Astrocyte (in vitro differentiated cells and primary cell): Measurements from ENCODE around the gene PTPRU. TPM values are rescaled to one million over a fixed set of nuclear protein-coding genes. Genes with fewer than 3 reads are reported as not detected.
"Not testable (repeated sequence)": the region's sequence is repeated elsewhere in the genome, so short reads cannot be mapped to it uniquely, and the experiment has no call there.

Experiments
- DNase-seq: peaks from one replicate; pipeline ENCODE4 v3.0.0-alpha.2; 2010; ENCODE audit warnings: low read depth
- FAIRE-seq: peaks from 2 replicates; lab custom pipeline; 2011; peaks lifted over from hg19 to GRCh38; lab: Jason Lieb, UNC
- H2AFZ ChIP-seq: 2 replicates; pipeline ENCODE4 v1.6.0; 2012; ENCODE audit warnings: low read depth, low read length, inconsistent platforms
- H3K27ac ChIP-seq: 2 replicates; pipeline ENCODE4 v1.5.1; 2011; ENCODE audit warnings: low read depth, low read length, inconsistent platforms
- H3K27me3 ChIP-seq: 2 replicates; pipeline ENCODE4 v1.6.0; 2011; ENCODE audit warnings: low read length, inconsistent platforms; ENCODE audit not compliant: insufficient read depth
- H3K36me3 ChIP-seq: 2 replicates; pipeline ENCODE4 v1.5.1; 2011; ENCODE audit warnings: low read length, inconsistent platforms; ENCODE audit not compliant: insufficient read depth
- H3K4me1 ChIP-seq: 2 replicates; pipeline ENCODE4 v1.5.1; 2011; ENCODE audit warnings: low read length, inconsistent platforms; ENCODE audit not compliant: insufficient read depth
- H3K4me2 ChIP-seq: 2 replicates; pipeline ENCODE4 v1.6.0; 2012; ENCODE audit warnings: low read length, inconsistent platforms
- H3K4me3 ChIP-seq: 2 replicates; pipeline ENCODE4 v1.5.1; 2011; ENCODE audit warnings: low read depth, mild to moderate bottlenecking, low read length, inconsistent platforms; ENCODE audit not compliant: insufficient read depth
- H3K79me2 ChIP-seq: 2 replicates; pipeline ENCODE4 v1.6.0; 2012; ENCODE audit warnings: mild to moderate bottlenecking, low read length, inconsistent platforms; ENCODE audit not compliant: insufficient read depth
- H3K9ac ChIP-seq: 2 replicates; pipeline ENCODE4 v1.6.0; 2012; ENCODE audit warnings: mild to moderate bottlenecking, low read length, inconsistent platforms
- H3K9me3 ChIP-seq: 2 replicates; pipeline ENCODE4 v1.5.1; 2012; ENCODE audit warnings: low read depth, mild to moderate bottlenecking, low read length, inconsistent platforms; ENCODE audit not compliant: insufficient read depth
- H4K20me1 ChIP-seq: 2 replicates; pipeline ENCODE4 v1.6.0; 2012; ENCODE audit warnings: low read length, inconsistent platforms; ENCODE audit not compliant: insufficient read depth
- H3K27ac Mint-ChIP-seq: one replicate; pipeline ENCODE4 v1.8.0; 2021; ENCODE audit warnings: mild to moderate bottlenecking, mixed read lengths; ENCODE audit not compliant: unreplicated experiment
- H3K27me3 Mint-ChIP-seq: one replicate; pipeline ENCODE4 v1.8.0; 2021; ENCODE audit warnings: low read depth, mixed read lengths; ENCODE audit not compliant: unreplicated experiment
- H3K36me3 Mint-ChIP-seq: one replicate; pipeline ENCODE4 v1.8.0; 2021; ENCODE audit warnings: low read depth, mixed read lengths; ENCODE audit not compliant: unreplicated experiment
- H3K4me1 Mint-ChIP-seq: one replicate; pipeline ENCODE4 v1.8.0; 2021; ENCODE audit warnings: low read depth, mixed read lengths; ENCODE audit not compliant: unreplicated experiment
- H3K4me3 Mint-ChIP-seq: one replicate; pipeline ENCODE4 v1.8.0; 2021; ENCODE audit warnings: mild to moderate bottlenecking, moderate library complexity, mixed read lengths; ENCODE audit not compliant: unreplicated experiment
- H3K9me3 Mint-ChIP-seq: one replicate; pipeline ENCODE4 v1.8.0; 2021; ENCODE audit warnings: mild to moderate bottlenecking, mixed read lengths; ENCODE audit not compliant: unreplicated experiment
- CTCF ChIP-seq: IDR thresholded peaks from 2 replicates; pipeline ENCODE4 v1.5.1; 2011; ENCODE audit warnings: low read depth, mild to moderate bottlenecking, inconsistent platforms, low read length, moderate library complexity; ENCODE audit not compliant: insufficient read depth
- EZH2 ChIP-seq: IDR thresholded peaks from 2 replicates; pipeline ENCODE4 v1.6.1; 2012; ENCODE audit warnings: mild to moderate bottlenecking, low read length, inconsistent platforms; ENCODE audit not compliant: insufficient read depth
- total RNA-seq: library from RNA; stranded (reverse); gene quantifications from 2 replicates; pipeline ENCODE4 v1.2.1, GENCODE V29; 2021

PTPRU gene
- total RNA-seq, 1 donor from 2014 or later, result 36.6 TPM

DNA sequence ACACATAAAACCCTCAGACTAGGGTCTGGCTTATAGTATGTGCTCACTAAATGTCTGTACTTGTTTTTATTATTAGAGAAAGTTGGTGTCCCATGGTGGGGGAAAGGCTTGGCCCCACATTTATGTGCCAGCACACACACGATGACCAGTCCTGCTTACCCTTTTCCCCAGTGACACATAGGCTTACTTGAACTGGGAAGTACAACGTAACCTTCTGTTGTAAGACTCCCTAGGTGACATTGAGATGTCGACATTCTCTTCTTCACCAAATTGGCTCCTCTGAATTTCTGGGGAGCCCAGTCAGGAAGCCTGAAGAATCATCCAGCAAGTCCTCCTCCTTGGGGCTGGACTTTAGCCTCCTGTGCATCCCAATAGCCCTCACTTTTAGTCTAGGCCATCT, 3.9 kb upstream of the PTPRU start:
- Mint-ChIP-seq H3K27me3 (peaks cover 11% of the 10 kb centered on the region), H3K36me3 (no peaks in the 10 kb centered on the region), H3K4me1 (peaks cover 6% of the 10 kb centered on the region), H3K27ac (no peak overlapping the region), H3K9me3 (no peaks in the 10 kb centered on the region), H3K4me3 (no peak overlapping the region)
- no peak for FAIRE-seq
- Histone ChIP-seq H4K20me1 (peaks cover 6% of the 10 kb centered on the region), H3K9ac (no peak overlapping the region), H3K27ac (no peak overlapping the region), H3K4me3 (no peak overlapping the region), H3K4me2 (no peak overlapping the region), H3K27me3 (no peaks in the 10 kb centered on the region), H3K79me2 (peaks cover 27% of the 10 kb centered on the region), H2AFZ (no peak overlapping the region), H3K4me1 (peaks cover 12% of the 10 kb centered on the region), H3K36me3 (no peaks in the 10 kb centered on the region), H3K9me3 (no peaks in the 10 kb centered on the region)
- TF ChIP-seq EZH2 (no peak), CTCF (no peak)
- DNase-seq, result no peak

DNA sequence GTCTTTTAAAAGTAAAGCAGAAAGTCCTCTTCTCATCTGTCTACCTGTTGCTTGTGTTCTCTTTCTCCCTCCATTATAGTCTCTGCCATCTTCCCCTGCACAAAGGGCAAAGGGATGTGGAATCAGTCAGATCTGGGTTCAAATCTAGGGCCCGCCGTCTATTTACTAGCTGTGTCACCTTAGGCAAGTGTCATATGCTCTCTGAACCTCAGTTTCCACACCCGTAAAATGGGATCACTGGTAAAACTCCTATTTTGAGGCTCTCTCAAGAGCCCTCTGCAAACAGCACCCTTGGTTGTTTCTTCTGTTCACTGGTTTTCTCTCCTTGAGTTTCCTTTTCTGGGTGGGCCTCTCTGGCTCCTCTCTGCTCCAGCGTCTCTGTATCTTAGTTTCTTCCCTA, 2.6 kb upstream of the PTPRU start:
- peaks cover 9% of the 10 kb centered on the region for H4K20me1 ChIP-seq
- Mint-ChIP-seq H3K4me1 (peaks cover 8% of the 10 kb centered on the region), H3K27ac (no peak overlapping the region), H3K36me3 (peaks cover 1% of the 10 kb centered on the region), H3K9me3 (no peaks in the 10 kb centered on the region), H3K27me3 (peaks cover 11% of the 10 kb centered on the region), H3K4me3 (no peak overlapping the region)
- H3K4me3 ChIP-seq, result no peak overlapping the region
- H2AFZ ChIP-seq, result no peak overlapping the region
- TF ChIP-seq CTCF (no peak), EZH2 (no peak)
- no peak overlapping the region for H3K9ac ChIP-seq
- H3K4me2 ChIP-seq, result no peak overlapping the region
- peaks cover 29% of the 10 kb centered on the region for H3K79me2 ChIP-seq
- H3K36me3 ChIP-seq, result no peaks in the 10 kb centered on the region
- peaks cover 21% of the 10 kb centered on the region for H3K4me1 ChIP-seq
- no peak for FAIRE-seq
- DNase-seq, result no peak
- H3K27ac ChIP-seq, result no peak overlapping the region
- H3K27me3 ChIP-seq, result no peaks in the 10 kb centered on the region
- no peaks in the 10 kb centered on the region for H3K9me3 ChIP-seq

GRCh38 chr1:29234471-29234870, 1.9 kb upstream of the PTPRU start:
- H3K27me3 ChIP-seq, result no peaks in the 10 kb centered on the region
- no peak overlapping the region for H2AFZ ChIP-seq
- peaks cover 11% of the 10 kb centered on the region for H3K27me3 Mint-ChIP-seq
- H3K79me2 ChIP-seq, result peaks cover 34% of the 10 kb centered on the region
- no peak overlapping the region for H3K27ac ChIP-seq
- H3K36me3 Mint-ChIP-seq, result peaks cover 1% of the 10 kb centered on the region
- H4K20me1 ChIP-seq, result peaks cover 16% of the 10 kb centered on the region
- DNase-seq (no peak), FAIRE-seq (no peak)
- H3K9me3 Mint-ChIP-seq, result no peaks in the 10 kb centered on the region
- H3K36me3 ChIP-seq, result no peaks in the 10 kb centered on the region
- no peak overlapping the region for H3K9ac ChIP-seq
- no peak overlapping the region for H3K4me3 Mint-ChIP-seq
- no peak overlapping the region for H3K4me2 ChIP-seq
- H3K4me1 ChIP-seq, result peaks cover 26% of the 10 kb centered on the region
- peaks cover 15% of the 10 kb centered on the region for H3K4me1 Mint-ChIP-seq
- no peak for TF ChIP-seq EZH2
- TF ChIP-seq CTCF, result no peak
- H3K4me3 ChIP-seq, result no peak overlapping the region
- no peak overlapping the region for H3K27ac Mint-ChIP-seq
- no peaks in the 10 kb centered on the region for H3K9me3 ChIP-seq

DNA sequence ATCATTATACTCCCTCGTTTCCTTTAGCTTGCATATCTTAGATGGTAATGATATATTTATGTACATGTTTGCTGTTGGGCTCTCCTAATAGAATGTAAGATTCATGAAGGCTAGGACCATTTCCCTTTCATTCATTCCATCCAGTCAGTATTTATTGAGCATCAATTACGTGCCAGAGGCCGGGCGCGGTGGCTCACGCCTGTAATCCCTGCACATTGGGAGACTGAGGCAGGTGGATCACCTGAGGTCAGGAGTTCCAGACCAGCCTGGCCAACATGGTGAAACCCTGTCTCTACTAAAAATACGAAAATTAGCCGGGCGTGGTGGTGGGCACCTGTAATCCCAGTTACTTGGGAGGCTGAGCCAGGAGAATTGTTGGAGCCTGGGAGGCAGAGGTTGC, 1.4 kb upstream of the PTPRU start:
- H3K9me3 ChIP-seq, H3K9me3 Mint-ChIP-seq, H3K4me3 ChIP-seq, H3K27ac Mint-ChIP-seq, FAIRE-seq, H3K9ac ChIP-seq, H3K27ac ChIP-seq, H3K36me3 Mint-ChIP-seq, H3K27me3 ChIP-seq, H2AFZ ChIP-seq, DNase-seq, H3K4me2 ChIP-seq, H3K36me3 ChIP-seq: not testable (repeated sequence)
- Mint-ChIP-seq H3K4me1 (peaks cover 18% of the 10 kb centered on the region), H3K4me3 (peak overlapping the region; percentile 31), H3K27me3 (peaks cover 11% of the 10 kb centered on the region)
- Histone ChIP-seq H4K20me1 (peaks cover 20% of the 10 kb centered on the region), H3K79me2 (peaks cover 34% of the 10 kb centered on the region), H3K4me1 (peaks cover 25% of the 10 kb centered on the region)
